Loucy (cell line): ENCODE data around the gene HIRIP3.

ENCODE experiments used
- H2AFZ ChIP-seq: fragments of 200-600 bp; sonication (generic); 2 replicates; pipeline ENCODE4 v1.6.0; 2016; ENCODE audit warnings: antibody characterized with exemption, mild to moderate bottlenecking, low read length, moderate library complexity
- H3F3A ChIP-seq: fragments of 200-600 bp; 2 replicates; pipeline ENCODE4 v1.6.0; 2016; ENCODE audit warnings: antibody characterized with exemption, low read depth, mild to moderate bottlenecking
- H3K27me3 ChIP-seq: fragments of 200-600 bp; sonication (generic); 2 replicates; pipeline ENCODE4 v1.6.1; 2014; ENCODE audit warnings: low read length, mild to moderate bottlenecking; ENCODE audit not compliant: insufficient read depth, poor library complexity, severe bottlenecking
- H3K36me3 ChIP-seq: fragments of 200-600 bp; sonication (generic); 2 replicates; pipeline ENCODE4 v1.6.1; 2016; ENCODE audit warnings: low read length; ENCODE audit not compliant: insufficient read depth
- H3K4me1 ChIP-seq: fragments of 200-600 bp; sonication (generic); 2 replicates; pipeline ENCODE4 v1.5.1; 2014; ENCODE audit warnings: low read length, mild to moderate bottlenecking; ENCODE audit not compliant: insufficient read depth, poor library complexity, severe bottlenecking
- H3K4me2 ChIP-seq: fragments of 200-600 bp; sonication (generic); 2 replicates; pipeline ENCODE4 v1.6.0; 2014; ENCODE audit warnings: antibody characterized with exemption, low read length, low read depth, mild to moderate bottlenecking; ENCODE audit not compliant: poor library complexity, severe bottlenecking
- H3K4me3 ChIP-seq: fragments of 200-600 bp; sonication (generic); 2 replicates; pipeline ENCODE4 v1.5.1; 2014; ENCODE audit warnings: low read length, mild to moderate bottlenecking, mixed read lengths; ENCODE audit not compliant: poor library complexity, severe bottlenecking
- H3K79me2 ChIP-seq: fragments of 200-600 bp; sonication (generic); 2 replicates; pipeline ENCODE4 v1.6.1; 2014; ENCODE audit warnings: low read length; ENCODE audit not compliant: insufficient read depth
- H3K9ac ChIP-seq: fragments of 200-600 bp; sonication (generic); 2 replicates; pipeline ENCODE4 v1.6.0; 2014; ENCODE audit warnings: mild to moderate bottlenecking, low read depth, low read length, moderate library complexity; ENCODE audit not compliant: poor library complexity, severe bottlenecking
- H3K9me2 ChIP-seq: fragments of 200-600 bp; sonication (generic); replicated peaks from 2 replicates; pipeline ENCODE4 v1.6.1; 2016; ENCODE audit warnings: low read depth, low read length, mixed read lengths
- H3K9me3 ChIP-seq: fragments of 200-600 bp; sonication (generic); 2 replicates; pipeline ENCODE4 v1.6.1; 2014; ENCODE audit warnings: mild to moderate bottlenecking, antibody characterized with exemption, low read length, low read depth; ENCODE audit not compliant: insufficient read depth
- H4K20me1 ChIP-seq: fragments of 200-600 bp; sonication (generic); 2 replicates; pipeline ENCODE4 v1.6.0; 2014; ENCODE audit warnings: antibody characterized with exemption, low read length, mild to moderate bottlenecking; ENCODE audit not compliant: insufficient read depth, poor library complexity, severe bottlenecking
- EZH2phosphoT487 ChIP-seq: fragments of 200-600 bp; IDR thresholded peaks from 2 replicates; pipeline ENCODE4 v1.6.1; 2018; ENCODE audit warnings: antibody characterized with exemption, mild to moderate bottlenecking, moderate library complexity, borderline replicate concordance
- TF ChIP-seq, protein P1 (sequence below): fragments of 200-600 bp; sonication (generic); conservative IDR thresholded peaks from 2 replicates; pipeline ENCODE4 v1.5.1; 2014; ENCODE audit warnings: mild to moderate bottlenecking, antibody characterized with exemption, low read length

HIRIP3 gene

DNA sequence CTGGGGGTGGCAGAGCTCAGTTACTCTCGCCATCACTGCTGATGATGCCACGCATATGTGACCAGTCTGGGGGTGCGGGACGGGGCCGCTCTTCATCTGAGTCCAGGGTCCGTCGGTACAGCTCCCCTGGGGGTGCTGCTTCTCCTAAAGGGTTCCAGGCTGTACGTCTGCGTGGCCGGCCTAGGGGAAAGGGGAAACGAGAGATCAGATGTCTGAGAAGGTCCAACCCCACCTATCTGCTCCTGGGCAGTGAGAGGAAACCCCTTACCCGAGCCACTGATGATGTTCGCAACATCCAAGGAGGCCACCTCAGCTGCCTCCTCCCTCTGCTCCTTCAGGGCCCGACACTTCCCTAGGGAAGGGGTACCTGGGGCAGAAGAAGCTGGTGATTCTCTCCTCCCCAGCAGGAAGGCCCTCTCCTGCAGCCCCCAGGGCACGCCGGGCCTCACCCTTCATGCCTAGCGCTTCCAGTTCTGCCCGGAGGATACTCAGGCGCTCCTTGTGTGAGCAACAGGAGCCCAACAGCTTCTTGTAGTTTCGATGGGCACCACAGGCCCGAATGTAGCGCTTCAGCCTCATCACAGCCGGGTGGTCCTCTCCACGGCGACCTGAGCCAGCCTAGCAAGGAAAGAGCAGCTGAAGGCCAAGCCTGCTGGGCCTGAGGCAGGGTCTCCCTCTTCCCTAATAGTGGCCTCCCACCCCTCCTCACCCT is 2.1 kb downstream of the HIRIP3 start:
- no peak for TF ChIP-seq EZH2phosphoT487
- TF ChIP-seq, protein P1, sequence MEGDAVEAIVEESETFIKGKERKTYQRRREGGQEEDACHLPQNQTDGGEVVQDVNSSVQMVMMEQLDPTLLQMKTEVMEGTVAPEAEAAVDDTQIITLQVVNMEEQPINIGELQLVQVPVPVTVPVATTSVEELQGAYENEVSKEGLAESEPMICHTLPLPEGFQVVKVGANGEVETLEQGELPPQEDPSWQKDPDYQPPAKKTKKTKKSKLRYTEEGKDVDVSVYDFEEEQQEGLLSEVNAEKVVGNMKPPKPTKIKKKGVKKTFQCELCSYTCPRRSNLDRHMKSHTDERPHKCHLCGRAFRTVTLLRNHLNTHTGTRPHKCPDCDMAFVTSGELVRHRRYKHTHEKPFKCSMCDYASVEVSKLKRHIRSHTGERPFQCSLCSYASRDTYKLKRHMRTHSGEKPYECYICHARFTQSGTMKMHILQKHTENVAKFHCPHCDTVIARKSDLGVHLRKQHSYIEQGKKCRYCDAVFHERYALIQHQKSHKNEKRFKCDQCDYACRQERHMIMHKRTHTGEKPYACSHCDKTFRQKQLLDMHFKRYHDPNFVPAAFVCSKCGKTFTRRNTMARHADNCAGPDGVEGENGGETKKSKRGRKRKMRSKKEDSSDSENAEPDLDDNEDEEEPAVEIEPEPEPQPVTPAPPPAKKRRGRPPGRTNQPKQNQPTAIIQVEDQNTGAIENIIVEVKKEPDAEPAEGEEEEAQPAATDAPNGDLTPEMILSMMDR: no peak
- H3K4me2 ChIP-seq: peak overlapping the region; percentile 84
- H3K36me3 ChIP-seq: peaks cover 38% of the 10 kb centered on the region; the same call in 1 of the 2 replicates

DNA sequence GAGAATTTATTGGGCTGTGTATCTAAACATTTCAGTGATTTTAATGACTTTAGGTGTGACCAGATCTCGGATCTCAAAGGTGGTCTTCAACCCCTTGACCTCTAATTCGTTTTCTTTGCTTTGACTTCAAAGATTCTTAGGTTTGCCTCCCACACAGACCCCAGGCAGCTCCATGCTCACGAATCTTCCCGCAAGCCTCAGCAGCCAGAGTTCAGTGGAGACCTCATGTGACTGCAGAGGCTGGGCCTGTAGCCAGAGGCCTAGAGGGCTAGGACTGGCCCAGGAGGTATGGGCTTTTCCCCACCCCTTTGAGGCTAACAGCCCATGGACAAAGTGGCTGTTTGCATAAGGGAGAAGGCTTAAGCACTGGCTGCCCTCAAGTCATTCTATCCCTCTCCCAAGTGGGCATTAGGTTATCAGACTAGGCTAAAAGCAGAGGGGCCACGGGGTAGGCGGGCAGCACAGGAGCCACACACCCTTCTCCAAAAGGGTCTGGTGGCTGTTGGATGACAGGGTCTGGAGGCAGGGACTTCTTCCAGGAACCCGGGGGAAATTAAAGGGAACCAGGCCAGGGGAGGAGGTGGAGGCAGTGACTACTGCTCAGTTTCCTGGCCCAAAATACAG is 3.0 kb downstream of the HIRIP3 start:
- no peak overlapping the region for H2AFZ ChIP-seq
- no peaks in the 10 kb centered on the region for H3K27me3 ChIP-seq
- no peaks in the 10 kb centered on the region for H3K9me2 ChIP-seq
- peaks cover 44% of the 10 kb centered on the region; the same call in 1 of the 2 replicates for H3K36me3 ChIP-seq
- H3K4me1 ChIP-seq: peaks cover 19% of the 10 kb centered on the region
- TF ChIP-seq, protein P1: no peak
- no peak for TF ChIP-seq EZH2phosphoT487
- H3K9me3 ChIP-seq: no peaks in the 10 kb centered on the region
- H3K79me2 ChIP-seq: peaks cover 32% of the 10 kb centered on the region
- H3K9ac ChIP-seq: no peak overlapping the region
- no peak overlapping the region for H3K4me2 ChIP-seq
- peaks cover 11% of the 10 kb centered on the region for H4K20me1 ChIP-seq
- 0 out of 2 replicates have a peak, but pooled peaks cover 3% of the 10 kb centered on the region for H3F3A ChIP-seq
- no peak overlapping the region for H3K4me3 ChIP-seq

More for the DNA sequence above, 2.1 kb downstream of the HIRIP3 start:
- H3F3A ChIP-seq: 0 out of 2 replicates have a peak, but pooled peaks cover 3% of the 10 kb centered on the region
- H2AFZ ChIP-seq: no peak overlapping the region
- H3K79me2 ChIP-seq: peaks cover 36% of the 10 kb centered on the region
- no peaks in the 10 kb centered on the region for H3K9me3 ChIP-seq
- no peaks in the 10 kb centered on the region for H3K27me3 ChIP-seq
- H4K20me1 ChIP-seq: peaks cover 11% of the 10 kb centered on the region
- H3K4me1 ChIP-seq: peaks cover 19% of the 10 kb centered on the region
- no peaks in the 10 kb centered on the region for H3K9me2 ChIP-seq
- peak overlapping the region; percentile 97 for H3K4me3 ChIP-seq
- H3K9ac ChIP-seq: peak overlapping the region; percentile 98

DNA sequence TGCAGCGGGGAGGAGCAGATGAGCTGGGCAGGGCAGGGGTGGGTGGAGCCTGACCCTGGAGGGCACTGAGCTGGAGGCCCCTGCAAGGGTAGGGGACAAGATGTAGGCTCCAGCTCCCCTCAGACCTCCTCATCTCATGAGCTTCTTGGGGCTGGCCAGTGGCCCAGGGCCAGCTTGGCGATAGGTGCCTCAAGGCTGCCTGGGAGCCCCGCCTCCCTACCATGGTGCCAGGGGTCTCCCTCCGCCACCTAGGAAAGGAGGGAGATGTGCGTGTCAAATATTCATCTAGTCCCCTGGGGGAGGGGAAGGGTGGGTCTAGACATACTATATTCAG is 3.9 kb downstream of the HIRIP3 start:
- Histone ChIP-seq H2AFZ (no peak overlapping the region), H3K36me3 (peaks cover 50% of the 10 kb centered on the region; the same call in 1 of the 2 replicates)
- TF ChIP-seq, protein P1: no peak
- TF ChIP-seq EZH2phosphoT487: no peak

More for the DNA sequence above, 3.9 kb downstream of the HIRIP3 start:
- Histone ChIP-seq H3K79me2 (peaks cover 23% of the 10 kb centered on the region), H3K27me3 (no peaks in the 10 kb centered on the region), H4K20me1 (peaks cover 11% of the 10 kb centered on the region), H3K9me2 (no peaks in the 10 kb centered on the region), H3K9ac (no peak overlapping the region), H3K4me1 (peaks cover 12% of the 10 kb centered on the region), H3K9me3 (no peaks in the 10 kb centered on the region), H3F3A (0 out of 2 replicates have a peak, but pooled peaks cover 3% of the 10 kb centered on the region), H3K4me2 (no peak overlapping the region), H3K4me3 (no peak overlapping the region)
